Keratinocyte (primary cell): Measurements from ENCODE around the gene SIGLEC5. TPM values are rescaled to one million over a fixed set of nuclear protein-coding genes. Genes with fewer than 3 reads are reported as not detected.
"Not testable (repeated sequence)": the region's sequence is repeated elsewhere in the genome, so short reads cannot be mapped to it uniquely, and the experiment has no call there.

ENCODE experiments used
- DNase-seq: peaks from one replicate; pipeline ENCODE4 v3.0.0-alpha.2; 2011; ENCODE audit warnings: low read depth, missing footprints, low spot score
- FAIRE-seq: peaks from 2 replicates; lab custom pipeline; 2011; peaks lifted over from hg19 to GRCh38; lab: Jason Lieb, UNC
- H2AFZ ChIP-seq: 2 replicates; pipeline ENCODE4 v1.6.0; 2012; ENCODE audit warnings: low read length, control low read depth, inconsistent platforms; ENCODE audit not compliant: control insufficient read depth
- H3K27ac ChIP-seq: 2 replicates; pipeline ENCODE4 v1.5.1; 2011; ENCODE audit warnings: low read length; ENCODE audit not compliant: control insufficient read depth, insufficient read depth
- H3K27me3 ChIP-seq: 3 replicates; pipeline ENCODE4 v1.6.0; 2011; ENCODE audit warnings: low read length; ENCODE audit not compliant: control insufficient read depth, insufficient read depth; ENCODE audit errors: extremely low read depth
- H3K36me3 ChIP-seq, 2 experiments: 2 replicates in 1 of 2; 3 replicates in 1 of 2; pipeline ENCODE4 v1.5.1; 2011; ENCODE audit warnings: low read length in 2 of 2, mild to moderate bottlenecking in 1 of 2; ENCODE audit not compliant: control insufficient read depth in 2 of 2, insufficient read depth in 2 of 2; ENCODE audit errors: extremely low read depth in 1 of 2
- H3K4me1 ChIP-seq: 3 replicates; pipeline ENCODE4 v1.5.1; 2011; ENCODE audit warnings: low read length; ENCODE audit not compliant: control insufficient read depth, insufficient read depth; ENCODE audit errors: extremely low read depth
- H3K4me2 ChIP-seq: 3 replicates; pipeline ENCODE4 v1.6.0; 2011; ENCODE audit warnings: low read depth, low read length; ENCODE audit not compliant: control insufficient read depth, insufficient read depth; ENCODE audit errors: extremely low read depth
- H3K4me3 ChIP-seq, 3 experiments: fragments of 200-600 bp in 1 of 3; sonication (generic) in 1 of 3; 2 replicates in 2 of 3; 3 replicates in 1 of 3; pipeline ENCODE4 v1.5.1; 2011 to 2016; ENCODE audit warnings: low read length in 3 of 3, mild to moderate bottlenecking in 3 of 3, control low read depth in 2 of 3, inconsistent platforms in 1 of 3, low read depth in 1 of 3, mixed read lengths in 1 of 3, mixed run types in 1 of 3, moderate library complexity in 1 of 3; ENCODE audit not compliant: control insufficient read depth in 2 of 3, insufficient read depth in 2 of 3; ENCODE audit errors: extremely low read depth in 1 of 3
- H3K79me2 ChIP-seq: 2 replicates; pipeline ENCODE4 v1.6.0; 2012; ENCODE audit warnings: low read length; ENCODE audit not compliant: control insufficient read depth, insufficient read depth
- H3K9ac ChIP-seq: 3 replicates; pipeline ENCODE4 v1.6.0; 2011; ENCODE audit warnings: low read length; ENCODE audit not compliant: control insufficient read depth, insufficient read depth; ENCODE audit errors: extremely low read depth
- H3K9me1 ChIP-seq: 3 replicates; pipeline ENCODE4 v1.6.0; 2011; ENCODE audit warnings: low read length; ENCODE audit not compliant: control insufficient read depth, insufficient read depth; ENCODE audit errors: extremely low read depth
- H3K9me3 ChIP-seq: 2 replicates; pipeline ENCODE4 v1.5.1; 2012; ENCODE audit warnings: low read depth, low read length; ENCODE audit not compliant: control insufficient read depth
- H4K20me1 ChIP-seq: 3 replicates; pipeline ENCODE4 v1.6.0; 2011; ENCODE audit warnings: low read length; ENCODE audit not compliant: control insufficient read depth, insufficient read depth; ENCODE audit errors: extremely low read depth
- EZH2 ChIP-seq: IDR thresholded peaks from one replicate; pipeline ENCODE4 v1.6.1; 2012; ENCODE audit warnings: inconsistent platforms, mild to moderate bottlenecking, low read length, moderate library complexity
- dilution Hi-C: fragments of 300-500 bp; cut with MboI; formaldehyde crosslinking; loops from one replicate; pipeline ENCODE4 v1.7.0; 2020; ENCODE audit warnings: low sequenced_read_pairs; ENCODE audit not compliant: extremely low pct_ligation_motif_present
- polyA plus RNA-seq, 5 experiments: library from polyadenylated mRNA; depleted of rRNA in 3 of 5; stranded (reverse) in 3 of 5; stranded (forward) in 1 of 5; unstranded in 1 of 5; fragments of >200 nt; gene quantifications; 1 replicate in 1 of 5; 2 replicates in 3 of 5; 3 replicates in 1 of 5; pipeline versions ENCODE4 v1.2.1 to v1.2.3, GENCODE V29; 2011 to 2012; ENCODE audit warnings: missing spikeins in 2 of 5, low read depth in 1 of 5, low replicate concordance in 1 of 5
- TF ChIP-seq, protein P1 (sequence below), 3 experiments: IDR thresholded peaks in 1 of 3; conservative IDR thresholded peaks in 1 of 3; optimal IDR thresholded peaks in 1 of 3; 2 replicates in 2 of 3; 3 replicates in 1 of 3; pipeline versions ENCODE3 to v1.5.1; 2011; ENCODE audit warnings: low read length in 3 of 3, mild to moderate bottlenecking in 3 of 3, moderate library complexity in 2 of 3, control low read depth in 1 of 3, inconsistent platforms in 1 of 3; ENCODE audit not compliant: insufficient read depth in 2 of 3; ENCODE audit errors: extremely low read depth in 1 of 3

Gene SIGLEC5
- polyA plus RNA-seq, 1 donor (not counting 4 experiments of a cell fraction or from before 2014, with no cell fraction given), result not detected

GRCh38 chr19:51647318-51647717, 17.1 kb upstream of the SIGLEC5 start:
- Histone ChIP-seq H2AFZ (no peak overlapping the region), H3K27me3 (no peaks in the 10 kb centered on the region), H3K9ac (no peak overlapping the region), H3K79me2 (no peaks in the 10 kb centered on the region), H3K4me1 (no peaks in the 10 kb centered on the region), H4K20me1 (no peaks in the 10 kb centered on the region), H3K27ac (no peak overlapping the region), H3K4me3 (no peak overlapping the region), H3K4me2 (no peak overlapping the region), H3K9me1 (no peaks in the 10 kb centered on the region), H3K9me3 (no peaks in the 10 kb centered on the region), H3K36me3 (no peaks in the 10 kb centered on the region)
- FAIRE-seq, result no peak
- no peak for DNase-seq
- dilution Hi-C loops, result no loop called here
- no peak for TF ChIP-seq EZH2
- TF ChIP-seq, protein P1, sequence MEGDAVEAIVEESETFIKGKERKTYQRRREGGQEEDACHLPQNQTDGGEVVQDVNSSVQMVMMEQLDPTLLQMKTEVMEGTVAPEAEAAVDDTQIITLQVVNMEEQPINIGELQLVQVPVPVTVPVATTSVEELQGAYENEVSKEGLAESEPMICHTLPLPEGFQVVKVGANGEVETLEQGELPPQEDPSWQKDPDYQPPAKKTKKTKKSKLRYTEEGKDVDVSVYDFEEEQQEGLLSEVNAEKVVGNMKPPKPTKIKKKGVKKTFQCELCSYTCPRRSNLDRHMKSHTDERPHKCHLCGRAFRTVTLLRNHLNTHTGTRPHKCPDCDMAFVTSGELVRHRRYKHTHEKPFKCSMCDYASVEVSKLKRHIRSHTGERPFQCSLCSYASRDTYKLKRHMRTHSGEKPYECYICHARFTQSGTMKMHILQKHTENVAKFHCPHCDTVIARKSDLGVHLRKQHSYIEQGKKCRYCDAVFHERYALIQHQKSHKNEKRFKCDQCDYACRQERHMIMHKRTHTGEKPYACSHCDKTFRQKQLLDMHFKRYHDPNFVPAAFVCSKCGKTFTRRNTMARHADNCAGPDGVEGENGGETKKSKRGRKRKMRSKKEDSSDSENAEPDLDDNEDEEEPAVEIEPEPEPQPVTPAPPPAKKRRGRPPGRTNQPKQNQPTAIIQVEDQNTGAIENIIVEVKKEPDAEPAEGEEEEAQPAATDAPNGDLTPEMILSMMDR (optimal IDR thresholded peaks at IDR 0.05 in 1 of 3, IDR thresholded peaks at IDR 0.05 in 1 of 3, conservative IDR thresholded peaks at IDR 0.05 in 1 of 3; ENCODE audit: extremely low read depth in 1 of 3, insufficient read depth in 2 of 3, low read length in 3 of 3), result no peak

GRCh38 chr19:51646730-51647129, 16.5 kb upstream of the SIGLEC5 start, which contains the start of gene SIGLEC14:
Gene SIGLEC14, minus strand, starts transcription at chr19:51646825. Its CDS starts 66 bp downstream, at chr19:51646759.
- H3K9me3 ChIP-seq, H3K9me1 ChIP-seq, H3K4me1 ChIP-seq, H3K27ac ChIP-seq, H4K20me1 ChIP-seq, H3K4me3 ChIP-seq, H3K9ac ChIP-seq, dilution Hi-C loops, H2AFZ ChIP-seq, DNase-seq, FAIRE-seq, H3K79me2 ChIP-seq, H3K27me3 ChIP-seq, H3K4me2 ChIP-seq, H3K36me3 ChIP-seq: not testable (repeated sequence)

DNA sequence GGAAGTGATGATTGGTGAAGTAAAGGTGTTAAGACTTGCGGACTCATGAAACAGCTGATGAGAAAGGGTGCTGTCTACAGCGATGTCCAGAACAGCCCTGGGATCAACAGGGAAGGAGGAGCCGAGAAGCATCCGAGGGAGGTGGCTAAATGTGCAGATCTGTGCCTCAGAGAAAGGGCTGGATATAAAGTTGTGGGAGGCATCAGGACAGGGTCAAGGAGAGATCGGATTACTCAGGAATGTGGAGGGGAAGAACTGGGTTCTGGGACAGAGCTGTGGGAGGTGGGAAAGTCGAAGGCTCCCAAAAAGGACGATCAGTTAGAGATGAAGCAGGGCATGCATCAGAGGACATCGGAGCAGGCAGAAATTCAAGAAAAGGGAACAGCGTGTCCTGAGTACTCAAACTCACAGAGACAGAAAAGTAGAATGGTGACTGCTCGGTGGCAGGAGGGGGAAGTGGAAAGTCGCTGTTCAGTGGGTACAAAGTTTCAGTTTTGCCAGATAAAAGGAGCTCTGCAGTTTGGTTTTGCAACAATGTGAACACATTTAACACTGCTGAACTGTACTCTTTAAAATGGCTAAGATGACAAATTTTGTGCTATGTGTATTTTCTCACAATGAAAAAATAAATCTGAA, 14.6 kb upstream of the SIGLEC5 start:
- no peak for FAIRE-seq
- TF ChIP-seq EZH2, result no peak
- TF ChIP-seq, protein P1 (optimal IDR thresholded peaks at IDR 0.05 in 1 of 3, IDR thresholded peaks at IDR 0.05 in 1 of 3, conservative IDR thresholded peaks at IDR 0.05 in 1 of 3; ENCODE audit: extremely low read depth in 1 of 3, insufficient read depth in 2 of 3, low read length in 3 of 3), result no peak
- dilution Hi-C loops, result no loop called here

More for the DNA sequence above, 14.6 kb upstream of the SIGLEC5 start:
- H3K9ac ChIP-seq, result no peak overlapping the region
- no peak overlapping the region for H3K4me2 ChIP-seq
- no peak overlapping the region for H2AFZ ChIP-seq
- DNase-seq, result no peak
- H3K36me3 ChIP-seq, result no peaks in the 10 kb centered on the region
- H3K27me3 ChIP-seq, result no peaks in the 10 kb centered on the region
- no peak overlapping the region for H3K27ac ChIP-seq
- H3K9me1 ChIP-seq, result no peaks in the 10 kb centered on the region
- no peaks in the 10 kb centered on the region for H3K79me2 ChIP-seq
- no peaks in the 10 kb centered on the region for H4K20me1 ChIP-seq
- H3K9me3 ChIP-seq, result no peaks in the 10 kb centered on the region
- H3K4me3 ChIP-seq, result no peak overlapping the region
- no peaks in the 10 kb centered on the region for H3K4me1 ChIP-seq
